Right cardiac atrium (tissue), 5 donors: ENCODE results near the gene CRISPLD2. TPM values are rescaled to one million over a fixed set of nuclear protein-coding genes. Genes with fewer than 3 reads are reported as not detected.

Experiments
- ATAC-seq, 2 donors: fragments of 200-7000 bp; cut with Tn5 transposase; one replicate each; pipeline versions ENCODE4 v1.8.0 to v1.9.1; 2020; ENCODE audit warnings: moderate library complexity in 2 of 2, mild to moderate bottlenecking in 1 of 2
- DNase-seq, 3 donors: peaks; one replicate each; pipeline ENCODE4 v3.0.0-alpha.2; 2020
- H3K27ac ChIP-seq: one replicate; pipeline ENCODE4 v1.5.1; 2013; ENCODE audit warnings: mild to moderate bottlenecking, low read length, control low read depth, moderate library complexity
- H3K27me3 ChIP-seq: one replicate; pipeline ENCODE4 v1.6.1; 2013; ENCODE audit not compliant: control insufficient read depth, insufficient read depth
- H3K4me1 ChIP-seq: one replicate; pipeline ENCODE4 v1.6.1; 2013; ENCODE audit warnings: low read length; ENCODE audit not compliant: control insufficient read depth, insufficient read depth
- H3K4me3 ChIP-seq: one replicate; pipeline ENCODE4 v1.5.1; 2013; ENCODE audit warnings: low read length, control low read depth
- H3K9me3 ChIP-seq: one replicate; pipeline ENCODE4 v1.6.1; 2013; ENCODE audit warnings: low read length; ENCODE audit not compliant: control insufficient read depth
- WGBS: extraction: QIAGEN DNeasy Blood & Tissue Kit; methylation state at CpG from one replicate; pipeline ENCODE4 v1.1.7; 2013; 5-methylcytosine and 5-hydroxymethylcytosine counted together
- intact Hi-C, 4 donors: fragments of 100-400 bp; cut with DNase I; formaldehyde crosslinking; loops; one replicate each; pipeline versions ENCODE4 v1.11.0 to v1.14.0; 2022 to 2023
- polyA plus RNA-seq: library from polyadenylated mRNA; stranded (reverse); fragments of 200-250 nt; gene quantifications from one replicate; pipeline ENCODE4 v1.2.3, GENCODE V29; 2013
- total RNA-seq, 4 donors: library from RNA; stranded (reverse); fragmentation: NEBNext Ultra II Directional; extraction: Animal tissue kit (Norgen Biotek cat#: 25700); gene quantifications; one replicate each; pipeline ENCODE4 v1.2.1, GENCODE V29; 2021
- donor health status: healthy with polysubstance abuse.
- donor health status: DM: no; HTN: yes; CAD: no.
- donor health status: DM: no; HTN: no; CAD: no.
- donor health status: DM: no; HTN: yes; CAD: no; lungs with severe emphysema.
- donor health status: DM: yes; HTN: yes; CAD: no.

Gene CRISPLD2
- total and polyA plus RNA-seq, 5 donors: 12.7 to 69.5 (median 26.3) TPM

DNA sequence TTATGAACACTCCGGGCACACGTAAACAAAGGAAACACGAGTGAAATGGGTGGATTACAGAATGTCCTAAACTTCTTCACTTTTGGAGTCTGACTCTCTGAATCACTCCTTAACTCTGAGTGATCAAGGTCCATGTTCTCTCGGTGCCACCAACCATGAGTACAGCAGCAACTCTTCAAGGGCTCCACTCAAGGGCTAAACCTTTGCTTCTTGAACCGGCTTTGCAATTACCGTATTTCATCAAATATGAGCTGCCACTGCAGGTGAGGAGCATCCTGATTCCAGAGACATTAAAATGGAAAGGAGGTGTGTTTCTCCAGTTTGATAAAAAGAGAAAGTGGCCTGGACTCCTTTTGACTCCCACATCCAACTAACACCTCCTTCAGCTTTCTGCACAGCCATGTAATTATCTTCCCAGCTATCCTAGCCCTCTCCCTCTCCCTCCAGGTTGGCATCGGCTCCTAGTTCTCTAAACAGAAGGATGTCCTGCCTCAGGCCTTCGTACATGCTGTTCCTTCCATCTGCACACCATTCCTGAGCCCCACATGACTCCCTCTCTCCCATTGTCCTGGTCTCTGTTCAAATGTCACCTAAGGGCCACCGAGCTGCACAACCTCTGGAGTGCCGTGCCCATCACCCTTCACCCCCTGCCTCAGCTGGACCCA, 130.1 kb downstream of the CRISPLD2 start:
- no peak overlapping the region for H3K27ac ChIP-seq
- H3K4me1 ChIP-seq: peaks cover 4% of the 10 kb centered on the region
- H3K9me3 ChIP-seq: no peaks in the 10 kb centered on the region
- intact Hi-C loops: loop anchor here in 3 of 4 donors (5.0 kb wide), 2 partner anchors 193 to 198 kb away; no protein-coding TSS in a partner anchor
- no peak for ATAC-seq
- 81% methylated on average over 10 of the region's 10 CpGs for WGBS
- H3K27me3 ChIP-seq: no peaks in the 10 kb centered on the region
- peak in 2 of 3 donors; percentile 1 to 7 for DNase-seq
- no peak overlapping the region for H3K4me3 ChIP-seq

- H3K9me3 ChIP-seq: no peaks in the 10 kb centered on the region
- no peak overlapping the region for H3K4me3 ChIP-seq
- ATAC-seq (no peak), DNase-seq (peak in 2 of 3 donors; percentile 36 to 65)
- peaks cover 4% of the 10 kb centered on the region for H3K4me1 ChIP-seq
- intact Hi-C loops: loop anchor here in 3 of 4 donors (5.0 kb wide), 2 partner anchors 194 to 199 kb away; no protein-coding TSS in a partner anchor
- no peak overlapping the region for H3K27ac ChIP-seq
- no peaks in the 10 kb centered on the region for H3K27me3 ChIP-seq
- WGBS: 88% methylated on average over 10 of the region's 10 CpGs
Observed at GRCh38 chr16:84950906-84951305, 131.1 kb downstream of the CRISPLD2 start.

DNA sequence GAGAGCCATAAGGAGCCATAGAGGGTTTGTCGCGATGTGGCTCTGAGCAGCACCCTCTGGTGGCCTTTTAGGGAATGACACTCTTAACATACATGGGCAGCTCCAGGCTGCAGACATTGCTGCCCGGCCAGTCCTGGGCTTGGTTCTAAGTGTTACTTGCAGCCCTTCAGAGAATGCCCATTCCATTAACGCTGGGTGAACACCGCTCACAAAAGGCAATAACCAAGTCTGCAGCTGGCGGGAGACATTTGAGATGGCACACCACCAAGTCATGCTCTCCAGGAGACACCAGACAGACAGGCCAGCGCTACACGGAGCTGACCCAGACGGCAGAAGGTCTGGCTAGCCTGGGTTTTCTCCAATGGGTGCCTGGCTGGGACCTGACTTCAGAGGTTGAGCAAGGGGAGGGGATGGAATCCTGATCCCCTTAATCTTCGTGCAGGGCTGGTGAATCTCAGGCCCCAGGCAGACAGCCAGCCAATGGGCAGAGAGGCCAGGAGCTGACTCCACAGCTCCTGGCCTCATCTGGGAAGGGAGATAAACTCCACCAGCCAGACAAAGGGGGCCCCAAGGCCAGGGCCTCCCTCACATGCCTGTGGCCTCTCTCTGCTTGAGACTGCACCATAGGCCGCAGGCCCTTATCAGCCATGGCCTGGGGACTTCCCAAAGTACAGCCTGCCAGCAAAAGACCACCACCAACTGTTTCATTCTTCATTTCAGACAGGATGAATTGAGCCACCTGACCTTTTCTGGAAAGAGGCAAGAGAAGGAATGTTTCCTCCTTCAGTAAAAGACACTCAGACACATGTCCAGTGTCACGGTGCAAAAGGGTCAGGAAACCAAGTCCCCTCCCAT, 132.8 kb downstream of the CRISPLD2 start:
- ATAC-seq (peak; percentile 89 to 93), DNase-seq (peak; percentile 64 to 86 (median 84))
- H3K4me3 ChIP-seq: no peak overlapping the region
- no peaks in the 10 kb centered on the region for H3K9me3 ChIP-seq
- H3K27ac ChIP-seq: peak overlapping the region; percentile 57
- WGBS: 24% methylated on average over 12 of the region's 12 CpGs
- peaks cover 4% of the 10 kb centered on the region for H3K4me1 ChIP-seq
- intact Hi-C loops: loop anchor here in 3 of 4 donors (2.0 to 5.0 kb wide), 3 partner anchors 28 to 200 kb away; no protein-coding TSS in a partner anchor
- no peaks in the 10 kb centered on the region for H3K27me3 ChIP-seq

DNA sequence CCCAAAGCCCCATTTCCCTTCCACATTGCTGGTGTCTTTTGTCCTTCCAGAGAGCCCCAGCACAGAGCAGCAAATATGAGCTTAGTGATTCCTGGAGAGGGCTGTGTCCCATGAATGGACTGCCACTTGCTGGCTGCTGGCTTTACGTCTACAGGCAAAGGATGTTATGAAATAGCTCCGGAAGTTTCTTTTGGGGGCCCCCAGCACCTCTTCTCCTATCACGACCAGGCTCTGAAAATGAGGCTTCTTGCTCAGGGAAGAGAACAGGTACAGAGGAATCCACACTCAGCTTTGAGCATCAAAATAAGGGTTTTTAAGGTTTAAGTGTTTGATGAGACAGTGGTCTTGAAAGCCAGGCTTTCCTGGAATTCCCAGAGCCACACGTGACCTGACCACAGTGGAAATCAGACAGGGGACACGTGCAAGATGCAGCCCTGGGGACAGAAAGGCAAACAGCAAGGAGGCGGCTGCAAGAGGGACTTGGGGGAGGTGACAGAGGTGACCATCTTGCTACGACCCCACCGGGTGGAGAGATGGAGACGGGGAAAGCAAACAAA, 133.5 kb downstream of the CRISPLD2 start:
- DNase-seq: peak in 2 of 3 donors; percentile 43 to 44
- H3K9me3 ChIP-seq: no peaks in the 10 kb centered on the region
- peaks cover 4% of the 10 kb centered on the region for H3K4me1 ChIP-seq
- WGBS: 53% methylated on average over 9 of the region's 9 CpGs
- H3K27ac ChIP-seq: no peak overlapping the region
- H3K27me3 ChIP-seq: no peaks in the 10 kb centered on the region
- ATAC-seq: peak; percentile 11 to 13
- H3K4me3 ChIP-seq: no peak overlapping the region
- intact Hi-C loops: loop anchor here in 3 of 4 donors (2.0 to 5.0 kb wide), 3 partner anchors 28 to 201 kb away; no protein-coding TSS in a partner anchor

GRCh38 chr16:84955427-84955826, 135.6 kb downstream of the CRISPLD2 start:
- H3K27ac ChIP-seq: no peak overlapping the region
- no peaks in the 10 kb centered on the region for H3K9me3 ChIP-seq
- H3K27me3 ChIP-seq: no peaks in the 10 kb centered on the region
- H3K4me3 ChIP-seq: no peak overlapping the region
- WGBS: 86% methylated on average over 6 of the region's 6 CpGs
- peaks cover 4% of the 10 kb centered on the region for H3K4me1 ChIP-seq
- ATAC-seq: no peak
- DNase-seq: peak in 2 of 3 donors; percentile 37 to 39
- intact Hi-C loops: no loop called here

GRCh38 chr16:84957192-84957591, 137.4 kb downstream of the CRISPLD2 start:
- peak in 2 of 3 donors; percentile 39 to 46 for DNase-seq
- WGBS: 90% methylated on average over 5 of the region's 5 CpGs
- no peaks in the 10 kb centered on the region for H3K27me3 ChIP-seq
- no peaks in the 10 kb centered on the region for H3K9me3 ChIP-seq
- intact Hi-C loops: no loop called here
- H3K27ac ChIP-seq: no peak overlapping the region
- H3K4me1 ChIP-seq: peaks cover 4% of the 10 kb centered on the region
- ATAC-seq: no peak
- H3K4me3 ChIP-seq: no peak overlapping the region

GRCh38 chr16:84957792-84958191, 138.0 kb downstream of the CRISPLD2 start:
- Histone ChIP-seq H3K27me3 (no peaks in the 10 kb centered on the region), H3K4me1 (no peaks in the 10 kb centered on the region), H3K27ac (no peak overlapping the region), H3K9me3 (no peaks in the 10 kb centered on the region), H3K4me3 (no peak overlapping the region)
- DNase-seq (peak in 1 of 3 donors; percentile 16), ATAC-seq (no peak)
- intact Hi-C loops: no loop called here
- 100% methylated on average over 1 of the region's 1 CpG for whole genome bisulfite sequencing

Other genes starting within 250 kb of the CRISPLD2 start
- 10 to 100 TPM; 12.7 to 26.9 (median 23.5) TPM for gene COTL1, start 201.9 kb upstream of the CRISPLD2 start, total RNA-seq
- 11.6 TPM for gene COTL1, start 201.9 kb upstream of the CRISPLD2 start, polyA plus RNA-seq
- gene KLHL36, start 171.5 kb upstream of the CRISPLD2 start, total RNA-seq: 10 to 100 TPM; 37.4 to 47.2 (median 41.1) TPM
- gene KLHL36, start 171.5 kb upstream of the CRISPLD2 start, polyA plus RNA-seq: 17.2 TPM
- 10 to 100 TPM; 45.5 to 66.5 (median 62.9) TPM for gene USP10, start 120.0 kb upstream of the CRISPLD2 start, total RNA-seq
- 25.8 TPM for gene USP10, start 120.0 kb upstream of the CRISPLD2 start, polyA plus RNA-seq
- 10 to 100 TPM; 33.1 to 39.2 (median 36.8) TPM for gene ZDHHC7, start 191.6 kb downstream of the CRISPLD2 start, total RNA-seq
- gene ZDHHC7, start 191.6 kb downstream of the CRISPLD2 start, polyA plus RNA-seq: 19.4 TPM
- 10 to 100 TPM; 10.9 to 13.5 (median 12.6) TPM for gene KIAA0513, start 207.8 kb downstream of the CRISPLD2 start, total RNA-seq
- gene KIAA0513, start 207.8 kb downstream of the CRISPLD2 start, polyA plus RNA-seq: 6.7 TPM